HepG2 (cell line): ENCODE data around the gene EGFLAM. TPM values are rescaled to one million over a fixed set of nuclear protein-coding genes. Genes with fewer than 3 reads are reported as not detected.
"Not testable (repeated sequence)": the region's sequence is repeated elsewhere in the genome, so short reads cannot be mapped to it uniquely, and the experiment has no call there.

Source experiments
- ATAC-seq: fragments of 200-7000 bp; cut with Tn5 transposase; 3 replicates; pipeline ENCODE4 v1.9.1; 2020; ENCODE audit warnings: mild to moderate bottlenecking, moderate library complexity
- BruUV-seq: library from RNA; stranded (reverse); fragments of 400-500 nt; replicated peaks from 2 replicates; lab custom pipeline; 2021; lab: Mats Ljungman, UMichigan
- CTCF ChIA-PET: fragments of 300-600 bp; formaldehyde crosslinking; extraction: SDS; loops from one replicate; lab custom pipeline; 2021; ENCODE audit warnings: low total read pairs, inconsistent platforms, low intra/inter-chr PET ratio; lab: Yijun Ruan, JAX
- POLR2A ChIA-PET: fragments of 350-600 bp; sonication (Branson Sonifier 250); formaldehyde crosslinking; loops from one replicate; lab custom pipeline; 2020; ENCODE audit warnings: antibody characterized with exemption, inconsistent platforms; lab: Yijun Ruan, JAX
- DNase-seq: peaks from one replicate; pipeline ENCODE4 v3.0.0-alpha.2; 2015; ENCODE audit warnings: low spot score
- FAIRE-seq: peaks from 3 replicates; lab custom pipeline; 2011; peaks lifted over from hg19 to GRCh38; lab: Jason Lieb, UNC
- H2AFZ ChIP-seq: one replicate; pipeline ENCODE4 v1.6.1; 2011; ENCODE audit warnings: low read length, inconsistent platforms
- H3K27ac ChIP-seq: fragments of 300-600 bp; 3 replicates; pipeline ENCODE4 v1.8.0; 2011; ENCODE audit warnings: mixed run types, mild to moderate bottlenecking, mixed read lengths, low read length, inconsistent platforms; ENCODE audit not compliant: insufficient read depth; ENCODE audit errors: extremely low read length
- H3K27me3 ChIP-seq, 2 experiments: fragments of 200-600 bp in 1 of 2; 2 replicates in 1 of 2; 3 replicates in 1 of 2; pipeline versions ENCODE4 v1.6.0 to v1.8.0; 2011; ENCODE audit warnings: low read length in 2 of 2, mild to moderate bottlenecking in 2 of 2, moderate library complexity in 2 of 2, inconsistent platforms in 1 of 2; ENCODE audit not compliant: insufficient read depth in 2 of 2, control insufficient read depth in 1 of 2
- H3K36me3 ChIP-seq, 2 experiments: fragments of 200-600 bp in 1 of 2; replicated peaks in 1 of 2; 2 replicates in 1 of 2; 3 replicates in 1 of 2; pipeline versions ENCODE4 v1.5.1 to v1.8.0; 2011; ENCODE audit warnings: low read length in 2 of 2, inconsistent platforms in 1 of 2; ENCODE audit not compliant: insufficient read depth in 2 of 2, control insufficient read depth in 1 of 2
- H3K4me1 ChIP-seq: 2 replicates; pipeline ENCODE4 v1.5.1; 2012; ENCODE audit warnings: low read length, inconsistent platforms; ENCODE audit not compliant: insufficient read depth
- H3K4me2 ChIP-seq: 2 replicates; pipeline ENCODE4 v1.6.0; 2011; ENCODE audit warnings: low read depth, low read length, inconsistent platforms
- H3K4me3 ChIP-seq, 3 experiments: fragments of 200-600 bp in 1 of 3; sonication (generic), shearing (Covaris generic) in 1 of 3; replicated peaks in 1 of 3; 2 replicates each; pipeline ENCODE4 v1.5.1; 2011 to 2016; ENCODE audit warnings: low read length in 3 of 3, inconsistent platforms in 2 of 3, low read depth in 2 of 3, mild to moderate bottlenecking in 2 of 3, control low read depth in 1 of 3, mixed read lengths in 1 of 3; ENCODE audit not compliant: insufficient read depth in 1 of 3
- H3K79me2 ChIP-seq: one replicate; pipeline ENCODE4 v1.6.1; 2011; ENCODE audit warnings: low read length, inconsistent platforms; ENCODE audit not compliant: insufficient read depth
- H3K9ac ChIP-seq: 2 replicates; pipeline ENCODE4 v1.6.0; 2011; ENCODE audit warnings: mild to moderate bottlenecking, low read depth, low read length, inconsistent platforms; ENCODE audit not compliant: insufficient read depth
- H3K9me3 ChIP-seq: 2 replicates; pipeline ENCODE4 v1.5.1; 2012; ENCODE audit warnings: mild to moderate bottlenecking, low read length
- H4K20me1 ChIP-seq: 2 replicates; pipeline ENCODE4 v1.6.0; 2011; ENCODE audit warnings: inconsistent platforms, mild to moderate bottlenecking, low read length, moderate library complexity; ENCODE audit not compliant: insufficient read depth
- GABPA ChIP-seq, 2 experiments: IDR thresholded peaks; 2 replicates each; pipeline ENCODE4 v1.6.1; 2011 to 2016; ENCODE audit warnings: low read depth in 2 of 2, low read length in 1 of 2, missing biosample characterization in 1 of 2, missing genetic modification characterization in 1 of 2
- NBN ChIP-seq: fragments of 450-650 bp; conservative IDR thresholded peaks from 2 replicates; pipeline ENCODE4 v1.6.1; 2017
- RORA ChIP-seq: sonication (generic); formaldehyde crosslinking; IDR thresholded peaks from 2 replicates; pipeline ENCODE4 v1.5.0; 2020; ENCODE audit warnings: mild to moderate bottlenecking, missing genetic modification reagents, moderate library complexity
- ZNF142 ChIP-seq: sonication (generic); formaldehyde crosslinking; IDR thresholded peaks from 2 replicates; pipeline ENCODE4 v1.4.0; 2020; ENCODE audit warnings: missing genetic modification reagents
- ZNF530 ChIP-seq: sonication (generic); formaldehyde crosslinking; IDR thresholded peaks from 2 replicates; pipeline ENCODE4 v1.5.0; 2020; ENCODE audit warnings: low read depth, mild to moderate bottlenecking, missing genetic modification reagents
- WGBS: methylation state at CpG from one replicate; pipeline ENCODE4 v1.1.6; 2017; ENCODE audit warnings: low lambda C conversion rate; 5-methylcytosine and 5-hydroxymethylcytosine counted together
- in situ Hi-C: cut with HindIII; loops from 2 replicates; pipeline ENCODE4 v1.10.0; 2017; ENCODE audit warnings: low pct_unique_long_range_greater_than_20kb; ENCODE audit not compliant: extremely low pct_ligation_motif_present
- intact Hi-C: fragments of 100-400 bp; cut with micrococcal nuclease; formaldehyde crosslinking; loops from one replicate; pipeline ENCODE4 v1.10.0; 2022; ENCODE audit not compliant: unreplicated experiment
- polyA plus RNA-seq, 8 experiments: library from polyadenylated mRNA; depleted of rRNA in 3 of 8; stranded (reverse) in 7 of 8; unstranded in 1 of 8; fragments of >200 nt; fragmentation: Illumina TruSeq in 4 of 8; extraction: Trizol in 4 of 8; gene quantifications; 2 replicates each; pipeline versions ENCODE4 v1.2.1 to v1.2.3, GENCODE V29; 2011 to 2016; ENCODE audit warnings: low read depth in 4 of 8, missing spikeins in 1 of 8, mixed read lengths in 1 of 8; ENCODE audit not compliant: insufficient read depth in 1 of 8
- total RNA-seq, 5 experiments: library from RNA; depleted of rRNA; stranded (reverse); fragments of >200 nt; fragmentation: Illumina TruSeq; extraction: Trizol; gene quantifications; 2 replicates each; pipeline ENCODE4 v1.2.3, GENCODE V29; 2016; ENCODE audit warnings: low read depth in 1 of 5

EGFLAM gene
- total and polyA plus RNA-seq, 2 of the 13 experiments (the other 11 are each of a cell fraction or from before 2014, with no cell fraction given), result not detected

GRCh38 chr5:38414348-38414747, 156.0 kb downstream of the EGFLAM start (continued):
- TF ChIP-seq ZNF142 (CRISPR knock-in tag) (no peak), RORA (CRISPR knock-in tag) (no peak), NBN (no peak), ZNF530 (CRISPR knock-in tag) (no peak), GABPA (IDR thresholded peaks at IDR 0.05; ENCODE audit: low read depth, low read length) (no peak), GABPA (CRISPR knock-in tag; IDR thresholded peaks at IDR 0.05; ENCODE audit: low read depth) (no peak)

GRCh38 chr5:38415772-38416171, 157.4 kb downstream of the EGFLAM start:
- H3K4me3 ChIP-seq, H3K4me1 ChIP-seq, BruUV-seq, H4K20me1 ChIP-seq, H3K9ac ChIP-seq, intact Hi-C loops, H2AFZ ChIP-seq, in situ Hi-C loops, POLR2A ChIA-PET, H3K27me3 ChIP-seq, H3K9me3 ChIP-seq, FAIRE-seq, ATAC-seq, H3K79me2 ChIP-seq, H3K27ac ChIP-seq, DNase-seq, CTCF ChIA-PET, H3K36me3 ChIP-seq, H3K4me2 ChIP-seq: not testable (repeated sequence)
- 5% methylated on average over 5 of the region's 5 CpGs for WGBS
